KOPT-K1 (cell line): ENCODE results near the gene MAP2K4.
"Not testable (repeated sequence)": the region's sequence is repeated elsewhere in the genome, so short reads cannot be mapped to it uniquely, and the experiment has no call there.

ENCODE experiments used
- H3K27ac ChIP-seq: fragments of 200-600 bp; sonication (generic); 2 replicates; pipeline ENCODE4 v1.5.1; 2016; ENCODE audit warnings: antibody characterized with exemption, mild to moderate bottlenecking, low read depth, low read length; ENCODE audit not compliant: poor library complexity, severe bottlenecking
- H3K36me3 ChIP-seq: fragments of 200-600 bp; sonication (generic); 2 replicates; pipeline ENCODE4 v1.5.1; 2017; ENCODE audit warnings: antibody characterized with exemption, mild to moderate bottlenecking, low read length, moderate library complexity; ENCODE audit not compliant: insufficient read depth
- H3K9me3 ChIP-seq: fragments of 200-600 bp; sonication (generic); 2 replicates; pipeline ENCODE4 v1.5.1; 2017; ENCODE audit warnings: antibody characterized with exemption, low read length, mild to moderate bottlenecking; ENCODE audit not compliant: insufficient read depth, poor library complexity, severe bottlenecking

Gene MAP2K4

DNA sequence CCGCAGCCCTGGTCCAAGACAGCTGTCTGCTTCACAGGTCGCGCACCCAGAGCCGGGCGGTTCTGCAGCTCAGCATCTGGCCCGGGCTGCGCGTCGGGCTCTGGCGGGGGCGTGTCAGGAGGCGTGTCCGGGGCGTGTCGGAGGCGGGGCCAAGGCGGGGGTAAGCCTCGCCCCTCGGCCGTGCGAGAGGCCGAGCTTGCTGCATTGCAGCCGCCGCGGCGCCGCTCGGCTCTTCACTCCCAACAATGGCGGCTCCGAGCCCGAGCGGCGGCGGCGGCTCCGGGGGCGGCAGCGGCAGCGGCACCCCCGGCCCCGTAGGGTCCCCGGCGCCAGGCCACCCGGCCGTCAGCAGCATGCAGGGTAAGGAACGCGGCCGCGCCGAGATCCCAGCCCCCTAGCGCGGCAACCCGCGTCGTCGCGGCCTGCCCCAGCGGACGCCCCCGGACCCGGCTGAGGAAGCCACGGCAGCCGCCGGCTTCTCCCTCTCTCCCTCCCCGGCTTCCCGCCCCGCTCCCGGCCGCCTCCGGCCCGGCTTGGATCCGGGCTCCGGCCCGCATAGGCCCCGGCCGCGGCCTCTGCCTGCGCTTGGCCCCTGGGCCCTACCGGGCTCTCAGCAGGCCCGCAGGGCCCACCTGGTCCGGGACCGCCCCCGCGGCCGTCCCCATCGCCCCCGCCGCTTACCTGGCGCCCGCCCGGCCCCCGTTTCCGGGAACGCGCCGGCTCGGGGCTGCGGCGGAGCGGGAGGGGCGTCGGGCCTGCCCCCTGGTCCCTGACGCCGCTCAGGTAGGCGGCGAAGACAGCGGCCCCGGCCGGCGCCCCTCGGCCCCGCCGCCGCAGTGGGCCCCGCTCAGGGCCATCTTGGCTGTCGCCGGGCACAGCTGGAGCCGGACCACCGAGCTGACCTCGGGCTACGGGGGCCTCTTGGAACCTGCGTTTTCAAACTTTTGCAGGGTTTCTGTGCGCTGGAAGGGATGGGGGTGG lies at the start of gene MAP2K4:
MAP2K4 (plus strand) TSS at position 236 of the 981 bp plus-strand sequence; CDS start at position 246, 10 bp downstream.
- Histone ChIP-seq H3K36me3 (no peaks in the 10 kb centered on the region), H3K27ac (peak within 1 kb of the TSS; percentile 74), H3K9me3 (no peaks in the 10 kb centered on the region)

- peaks cover 12% of the 10 kb centered on the region for H3K36me3 ChIP-seq
- not testable (repeated sequence) for H3K27ac ChIP-seq, H3K9me3 ChIP-seq
Measured at GRCh38 chr17:11972741-11973140, 47.9 kb upstream of the MAP2K4 start.

DNA sequence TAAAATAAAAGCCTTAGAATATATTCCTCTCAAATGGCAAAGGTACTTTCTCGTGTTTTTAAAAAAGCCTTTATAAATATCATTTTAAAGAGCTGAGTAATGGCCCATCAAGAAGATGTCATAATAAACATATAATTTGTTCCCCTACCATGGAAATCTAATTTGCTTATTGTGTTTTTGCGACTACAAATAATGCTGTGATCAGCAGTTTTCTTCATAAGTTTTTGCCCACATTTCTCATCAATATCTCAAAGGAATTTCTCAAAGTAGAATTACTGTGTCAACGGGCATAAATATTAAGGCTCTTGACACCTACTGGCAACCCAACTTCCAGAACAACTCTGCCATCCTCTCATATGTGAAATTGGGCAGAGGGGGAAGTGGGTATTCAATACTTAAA lies 40.9 kb upstream of the MAP2K4 start:
- Histone ChIP-seq H3K9me3 (no peaks in the 10 kb centered on the region), H3K27ac (no peak overlapping the region), H3K36me3 (peaks cover 69% of the 10 kb centered on the region)

- Histone ChIP-seq H3K27ac (no peak overlapping the region), H3K9me3 (no peaks in the 10 kb centered on the region), H3K36me3 (peaks cover 80% of the 10 kb centered on the region)
Measured at GRCh38 chr17:11980813-11981212, 39.9 kb upstream of the MAP2K4 start.

DNA sequence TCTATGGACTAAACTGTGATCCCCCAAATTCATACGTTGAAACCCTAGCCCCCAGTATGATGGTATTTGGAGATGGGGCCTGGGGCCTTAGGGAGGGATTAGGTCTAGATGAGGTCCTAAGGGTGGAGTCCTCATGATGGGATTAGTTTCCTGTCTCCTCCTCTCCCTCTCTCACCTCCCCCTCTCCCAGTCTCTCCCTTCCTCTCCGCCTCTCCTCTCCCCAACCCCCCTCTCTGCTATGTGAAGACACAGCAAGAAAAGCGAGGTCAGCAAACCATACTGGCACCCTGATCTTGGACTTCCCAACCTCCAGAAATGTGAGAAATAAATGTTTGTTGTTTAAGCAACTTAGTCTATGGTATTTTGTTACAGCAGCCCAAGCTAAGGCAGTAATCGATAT lies 38.8 kb upstream of the MAP2K4 start:
- Histone ChIP-seq H3K9me3 (no peaks in the 10 kb centered on the region), H3K36me3 (peaks cover 86% of the 10 kb centered on the region), H3K27ac (no peak overlapping the region)

GRCh38 chr17:11986179-11986941 lies 34.3 kb upstream of the MAP2K4 start:
- no peak overlapping the region for H3K27ac ChIP-seq
- no peaks in the 10 kb centered on the region for H3K9me3 ChIP-seq
- H3K36me3 ChIP-seq, result peaks cover 98% of the 10 kb centered on the region

DNA sequence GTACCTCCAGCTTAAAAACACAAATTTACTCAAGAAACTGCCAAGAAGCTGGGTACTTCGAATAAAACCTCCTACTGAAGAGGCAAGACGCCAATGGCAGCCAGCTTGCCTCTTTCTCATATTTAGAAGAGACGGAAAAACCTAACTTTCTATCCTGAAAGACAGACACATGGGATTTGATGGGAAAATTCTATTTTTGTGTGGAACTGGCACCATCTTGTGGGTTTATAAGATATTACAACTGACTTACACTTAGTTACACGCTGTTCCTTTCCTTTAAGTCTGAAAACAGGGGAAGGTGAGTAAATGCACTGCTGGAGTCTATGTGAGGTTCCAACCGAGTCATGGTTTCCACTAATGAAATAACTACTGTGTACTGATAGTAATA lies 33.7 kb upstream of the MAP2K4 start:
- no peaks in the 10 kb centered on the region for H3K9me3 ChIP-seq
- H3K36me3 ChIP-seq, result peaks cover 98% of the 10 kb centered on the region
- H3K27ac ChIP-seq, result no peak overlapping the region

GRCh38 chr17:11990363-11990983 lies 30.2 kb upstream of the MAP2K4 start:
- Histone ChIP-seq H3K36me3 (peaks cover 75% of the 10 kb centered on the region), H3K9me3 (no peaks in the 10 kb centered on the region), H3K27ac (no peak overlapping the region)

DNA sequence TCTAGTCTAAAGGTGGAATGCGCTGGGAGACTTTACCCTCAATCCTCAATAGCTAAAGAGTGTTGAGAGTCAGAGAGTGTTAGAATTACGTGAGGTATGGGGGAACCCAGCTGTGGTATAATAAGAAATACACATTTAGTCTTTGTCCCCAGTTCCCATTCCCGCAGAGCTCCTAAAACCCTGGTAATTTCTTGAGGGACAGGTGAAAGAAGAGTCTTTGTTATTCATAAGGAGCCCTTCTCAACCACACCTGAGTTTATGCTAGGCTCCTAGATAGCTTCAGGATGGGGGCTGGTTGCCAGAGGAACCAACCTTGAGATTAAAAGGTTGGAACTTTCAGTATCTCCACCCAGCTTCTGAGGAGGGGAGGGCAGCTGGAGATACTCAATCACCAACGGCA lies 29.2 kb upstream of the MAP2K4 start:
- H3K9me3 ChIP-seq, result no peaks in the 10 kb centered on the region
- H3K27ac ChIP-seq, result no peak overlapping the region

GRCh38 chr17:11996722-11997146 lies 23.9 kb upstream of the MAP2K4 start:
- H3K27ac ChIP-seq, result peak overlapping the region; percentile 77
- no peaks in the 10 kb centered on the region for H3K9me3 ChIP-seq
- H3K36me3 ChIP-seq, result peaks cover 14% of the 10 kb centered on the region

More for the DNA sequence above, 29.2 kb upstream of the MAP2K4 start:
- peaks cover 66% of the 10 kb centered on the region for H3K36me3 ChIP-seq

GRCh38 chr17:11997147-11997971 lies 23.3 kb upstream of the MAP2K4 start, which contains the start of gene ZNF18:
TSS of gene ZNF18 (minus strand) at chr17:11997475. CDS start at chr17:11992829, 4,646 bp downstream.
- peak within 1 kb of the TSS; percentile 77 for H3K27ac ChIP-seq
- H3K36me3 ChIP-seq, result peaks cover 8% of the 10 kb centered on the region
- H3K9me3 ChIP-seq, result no peaks in the 10 kb centered on the region

- Histone ChIP-seq H3K27ac (peak overlapping the region; percentile 77), H3K9me3 (no peaks in the 10 kb centered on the region), H3K36me3 (0 out of 2 replicates have a peak, but pooled peaks cover 2% of the 10 kb centered on the region)
Measured at GRCh38 chr17:11997972-11998233, 22.8 kb upstream of the MAP2K4 start.

- H3K9me3 ChIP-seq, result no peaks in the 10 kb centered on the region
Measured at GRCh38 chr17:11999696-12000095, 21.0 kb upstream of the MAP2K4 start.

DNA sequence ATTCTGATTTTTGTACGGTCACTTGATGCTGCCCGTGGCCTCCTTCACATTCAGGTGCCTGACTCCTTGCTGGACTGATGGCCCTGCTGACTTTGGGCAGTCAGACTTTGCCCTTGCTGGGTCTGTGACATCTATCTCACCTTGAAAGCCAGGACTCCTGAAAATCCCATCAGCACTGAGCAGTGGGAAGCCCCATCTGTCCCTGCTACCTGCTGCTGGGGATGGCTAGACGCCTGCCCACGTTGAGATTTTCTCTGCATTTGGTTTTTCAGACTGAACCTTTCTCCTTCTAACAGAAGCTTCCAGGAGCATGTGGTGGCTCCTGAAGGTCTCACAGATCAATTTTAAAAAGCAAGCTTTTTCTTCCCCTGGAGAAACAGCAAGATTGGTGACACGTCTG lies 13.2 kb upstream of the MAP2K4 start:
- H3K27ac ChIP-seq, result no peak overlapping the region
- H3K36me3 ChIP-seq, result no peaks in the 10 kb centered on the region
- H3K9me3 ChIP-seq, result no peaks in the 10 kb centered on the region

More at GRCh38 chr17:11999696-12000095, 21.0 kb upstream of the MAP2K4 start:
- no peaks in the 10 kb centered on the region for H3K36me3 ChIP-seq
- no peak overlapping the region for H3K27ac ChIP-seq
